GM19468 (cell line): ENCODE measurements around the gene SIPA1L2.
A peak's percentile ranks its signal among the peaks of the same experiment; 100 is the strongest.

Source experiments
- ATAC-seq: cut with Tn5 transposase; IDR thresholded peaks from one replicate; pipeline ENCODE4 v1.9.1; 2021; ENCODE audit warnings: mild to moderate bottlenecking, moderate library complexity, moderate number of reproducible peaks; ENCODE audit not compliant: unreplicated experiment; ENCODE audit errors: extremely low read depth

Gene SIPA1L2

GRCh38 chr1:232594768-232595698 lies 34.9 kb downstream of the SIPA1L2 start:
- ATAC-seq, result no peak

- ATAC-seq, result no peak
Measured at GRCh38 chr1:232593717-232594502, 36.0 kb downstream of the SIPA1L2 start.

- no peak for ATAC-seq
Measured at GRCh38 chr1:232591344-232591743, 38.6 kb downstream of the SIPA1L2 start.

- peak; percentile 58 for ATAC-seq
Measured at GRCh38 chr1:232590744-232591082, 39.2 kb downstream of the SIPA1L2 start.

GRCh38 chr1:232589812-232590743 lies 39.9 kb downstream of the SIPA1L2 start:
- no peak for ATAC-seq

- no peak for ATAC-seq
Measured at GRCh38 chr1:232589111-232589811, 40.7 kb downstream of the SIPA1L2 start.

GRCh38 chr1:232587141-232588008 lies 42.6 kb downstream of the SIPA1L2 start:
- ATAC-seq, result no peak

- ATAC-seq, result no peak
Measured at GRCh38 chr1:232586679-232587078, 43.3 kb downstream of the SIPA1L2 start.

GRCh38 chr1:232585486-232585885 lies 44.4 kb downstream of the SIPA1L2 start:
- no peak for ATAC-seq

- ATAC-seq, result no peak
Measured at GRCh38 chr1:232581932-232582331, 48.0 kb downstream of the SIPA1L2 start.
